Diencephalon (tissue), 1 donor: ENCODE results near the gene GDAP1L1. TPM values are rescaled to one million over a fixed set of nuclear protein-coding genes. Genes with fewer than 3 reads are reported as not detected.

Experiments used
- total RNA-seq: library from RNA; depleted of rRNA; stranded (reverse); fragments of >200 nt; gene quantifications from one replicate; pipeline ENCODE4 v1.2.3, GENCODE V29; 2014

GDAP1L1 gene
- total RNA-seq, result 91.3 TPM

DNA sequence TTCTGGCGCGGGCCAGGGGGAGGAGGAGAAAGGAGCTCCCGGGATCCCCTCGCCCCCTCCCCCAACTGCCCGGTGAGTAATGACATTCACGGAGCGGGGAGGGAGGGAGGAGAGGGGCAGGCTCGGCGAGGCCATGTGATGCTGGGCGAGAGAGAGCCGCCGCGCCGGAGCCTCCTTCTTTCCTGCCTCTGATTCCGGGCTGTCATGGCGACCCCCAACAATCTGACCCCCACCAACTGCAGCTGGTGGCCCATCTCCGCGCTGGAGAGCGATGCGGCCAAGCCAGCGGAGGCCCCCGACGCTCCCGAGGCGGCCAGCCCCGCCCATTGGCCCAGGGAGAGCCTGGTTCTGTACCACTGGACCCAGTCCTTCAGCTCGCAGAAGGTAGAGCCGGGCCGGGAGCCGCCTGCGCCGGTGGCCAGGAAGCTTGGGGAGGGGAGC lies at the start of gene GDAP1L1:
Gene GDAP1L1, plus strand, starts transcription at position 178 of the 441 bp plus-strand sequence. Its CDS starts 27 bp downstream, at position 205.

DNA sequence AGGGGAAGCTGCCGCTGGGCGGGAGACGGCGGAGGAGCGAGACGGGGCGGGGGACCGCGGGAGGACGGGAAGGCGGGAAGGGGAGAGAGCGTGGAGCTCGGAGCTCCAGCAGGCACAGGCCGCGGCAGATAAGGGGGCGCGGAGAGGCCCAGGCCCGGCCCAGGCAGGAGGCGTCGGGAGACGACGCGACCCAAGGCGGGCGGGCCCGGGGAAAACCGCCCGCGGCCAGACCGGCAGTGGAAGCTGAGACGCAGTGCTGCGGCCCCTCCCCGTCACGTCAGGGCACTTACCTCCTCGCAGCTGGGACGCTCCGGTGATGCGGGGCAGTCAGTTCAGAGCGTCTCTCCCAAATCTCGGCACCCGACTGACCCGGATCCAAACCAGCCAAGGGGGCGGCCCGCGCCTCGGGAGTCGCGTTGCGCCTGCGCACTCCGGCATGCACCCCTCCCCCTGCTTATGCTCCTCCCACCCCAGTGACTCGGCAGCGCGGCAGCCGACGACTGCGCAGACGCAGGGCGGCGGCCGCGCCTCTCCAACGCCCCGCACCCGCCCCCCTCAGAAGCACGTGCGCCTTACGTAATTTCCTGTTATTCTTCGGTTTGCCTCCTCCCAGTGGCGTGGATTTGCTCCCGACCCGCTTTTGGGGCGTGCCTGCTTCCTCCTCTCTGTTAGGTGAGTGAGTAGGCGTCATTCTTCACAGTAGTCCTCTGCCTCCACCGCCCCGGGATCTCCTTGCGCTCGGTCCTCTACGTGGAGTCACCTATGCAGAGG lies 36.5 kb upstream of the GDAP1L1 start, which contains the start of gene OSER1:
Gene OSER1, minus strand, starts transcription at position 366 of the 771 bp plus-strand sequence. CDS start 3,814 bp downstream, outside the sequence.

DNA sequence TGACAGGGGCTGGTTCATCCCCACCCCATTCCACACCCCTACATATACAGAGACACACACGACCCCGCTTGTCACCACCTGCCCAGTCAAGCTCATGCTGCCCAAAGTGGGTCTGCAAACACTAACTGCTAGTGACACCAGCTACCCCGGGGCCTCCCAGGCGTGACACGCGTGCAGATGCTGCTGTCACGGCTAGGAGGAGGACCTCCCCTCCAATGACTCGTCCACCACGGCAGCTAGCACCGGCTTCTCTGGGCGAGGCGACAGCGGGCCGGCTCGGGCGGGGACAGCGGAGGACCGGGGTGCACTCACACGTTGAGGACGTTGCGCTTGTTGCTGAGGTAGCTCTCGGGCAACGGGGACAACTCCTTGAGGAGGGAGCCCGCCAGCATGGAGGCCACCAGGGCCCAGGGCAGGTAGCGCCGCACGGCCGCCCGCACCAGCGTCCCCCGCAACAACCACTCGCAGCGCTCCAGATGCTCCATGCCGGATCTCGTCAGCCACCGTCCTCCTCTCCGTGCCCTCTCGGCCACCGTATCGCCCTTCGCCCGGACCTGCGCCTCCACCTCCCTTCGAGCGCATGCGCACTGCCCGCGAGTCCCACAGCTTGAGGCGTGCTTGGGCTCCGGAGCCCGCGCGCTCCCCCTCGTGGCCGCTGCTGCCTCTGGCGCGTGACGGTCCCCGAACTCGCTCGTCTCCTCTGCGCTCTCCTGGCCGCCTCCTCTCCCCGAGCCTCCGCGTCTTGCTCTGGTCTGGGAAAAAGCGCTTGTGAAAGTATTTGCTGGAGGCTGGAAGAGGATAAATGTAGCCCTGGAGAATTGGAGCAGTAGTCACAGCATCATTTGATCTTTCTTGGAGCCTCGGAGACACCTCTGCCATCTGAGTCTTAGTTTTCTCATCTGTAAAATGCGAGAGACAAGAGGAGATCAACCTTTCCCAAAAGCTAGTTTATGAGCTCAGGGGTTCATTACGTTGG lies 63.8 kb downstream of the GDAP1L1 start, which contains the start of gene FITM2:
Gene FITM2, minus strand, starts transcription at position 539 of the 976 bp plus-strand sequence. Its CDS starts 54 bp downstream, at position 485.

Other genes with a start within 250 kb of the GDAP1L1 start
- gene JPH2, start 60.1 kb upstream of the GDAP1L1 start, total RNA-seq, result 0.46 TPM
- gene OSER1, start 36.5 kb upstream of the GDAP1L1 start, total RNA-seq, result 36.0 TPM
- gene FITM2, start 63.9 kb downstream of the GDAP1L1 start, total RNA-seq, result 15.5 TPM
- gene R3HDML, start 89.7 kb downstream of the GDAP1L1 start, total RNA-seq, result not detected
- not detected for gene HNF4A, start 108.4 kb downstream of the GDAP1L1 start, total RNA-seq
- 20.3 TPM for gene TTPAL, start 228.6 kb downstream of the GDAP1L1 start, total RNA-seq